ENCODE measurements around the gene SKAP1. TPM values are rescaled to one million over a fixed set of nuclear protein-coding genes. Genes with fewer than 3 reads are reported as not detected.

SKAP1 gene
- total and polyA plus RNA-seq, 2 of the 13 experiments (the other 11 are each of a cell fraction or from before 2014, with no cell fraction given) = 0.21 TPM; not detected in 1

DNA sequence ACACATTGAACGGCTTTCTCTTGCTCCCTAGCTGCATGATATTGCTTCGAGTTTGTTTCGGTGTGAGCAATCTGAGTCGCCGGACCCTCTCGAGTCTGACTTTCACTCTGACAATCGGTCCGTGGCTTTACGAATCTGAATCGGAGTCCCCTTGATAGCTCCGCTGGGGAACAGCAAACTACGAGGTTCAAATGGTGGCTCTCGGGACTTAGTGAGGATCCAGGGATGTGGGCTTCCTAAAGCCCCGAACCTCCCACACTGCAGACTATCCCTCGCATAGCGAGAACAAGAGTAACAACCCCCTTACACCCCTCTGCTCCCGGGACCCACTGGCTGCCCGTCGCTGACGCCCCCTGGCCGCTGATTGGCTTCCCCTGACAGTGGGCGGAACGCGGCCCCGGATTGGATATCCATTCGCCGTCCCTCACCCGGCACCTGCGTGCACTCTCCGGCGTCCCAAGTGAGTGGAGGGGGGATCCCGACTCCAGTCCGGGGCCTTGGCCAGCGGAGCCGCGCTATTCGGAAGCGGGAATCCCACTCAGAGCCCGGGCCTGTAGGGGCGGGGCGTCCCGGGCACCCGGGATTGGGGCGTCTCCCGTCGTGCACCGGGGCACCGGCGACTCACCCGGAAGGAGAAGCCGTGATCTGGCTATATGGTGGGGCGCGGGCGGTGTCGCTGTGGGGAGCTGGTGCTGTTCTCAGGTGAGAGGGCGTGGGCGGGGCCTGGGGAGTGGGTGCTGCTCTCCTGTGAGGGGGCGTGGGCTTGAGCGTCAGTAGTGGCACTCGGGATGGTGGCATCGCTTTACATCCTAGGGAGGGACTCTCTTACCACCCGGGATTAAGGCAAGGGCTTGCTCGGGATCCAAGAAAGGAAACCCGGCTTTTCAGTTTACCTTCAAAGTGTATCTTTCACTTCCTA, 322.6 kb downstream of the SKAP1 start, which contains the start of gene SNX11 (continued):
- TF ChIP-seq ATF2 (CRISPR knock-in tag; IDR thresholded peaks at IDR 0.05) (peak; percentile 26), ZNF761 (CRISPR knock-in tag; conservative IDR thresholded peaks at IDR 0.05) (no peak), CHCHD3 (CRISPR knock-in tag; IDR thresholded peaks at IDR 0.05) (peak; percentile 92), NONO (IDR thresholded peaks at IDR 0.05) (no peak), NONO (CRISPR knock-in tag; conservative IDR thresholded peaks at IDR 0.05) (peak; percentile 79), PRDM15 (CRISPR knock-in tag; IDR thresholded peaks at IDR 0.05) (peak; percentile 47), SNAPC2 (CRISPR knock-in tag; IDR thresholded peaks at IDR 0.05) (peak; percentile 24; the same call in 1 of the 2 replicates), KLF9 (CRISPR knock-in tag; IDR thresholded peaks at IDR 0.05; ENCODE audit: low read depth) (peak; percentile 64), ZBTB40 (IDR thresholded peaks at IDR 0.05) (no peak), ZBTB40 (CRISPR knock-in tag; IDR thresholded peaks at IDR 0.05) (peak; percentile 74; the same call in 1 of the 2 replicates), HOXA9 (CRISPR knock-in tag; IDR thresholded peaks at IDR 0.05; ENCODE audit: borderline replicate concordance) (no peak), SOX6 (IDR thresholded peaks at IDR 0.05) (no peak), SOX6 (CRISPR knock-in tag; IDR thresholded peaks at IDR 0.05) (peak; percentile 81), FOSL1 (CRISPR knock-in tag; IDR thresholded peaks at IDR 0.05; ENCODE audit: borderline replicate concordance) (no peak)

Measured in HepG2 (cell line).